HUES6 (cell line): Measurements from ENCODE around the gene DENND1A.
"Not testable (repeated sequence)": the region's sequence is repeated elsewhere in the genome, so short reads cannot be mapped to it uniquely, and the experiment has no call there.

Experiments
- H3K27ac ChIP-seq: 2 replicates; pipeline ENCODE4 v1.7.0; 2013; ENCODE audit warnings: low read depth, mild to moderate bottlenecking, low read length, inconsistent platforms
- H3K27me3 ChIP-seq: 2 replicates; pipeline ENCODE4 v1.6.1; 2013; ENCODE audit warnings: low read length; ENCODE audit not compliant: control insufficient read depth, insufficient read depth
- H3K36me3 ChIP-seq: 2 replicates; pipeline ENCODE4 v1.6.1; 2013; ENCODE audit warnings: low read length; ENCODE audit not compliant: control insufficient read depth, insufficient read depth
- H3K4me1 ChIP-seq: 2 replicates; pipeline ENCODE4 v1.6.1; 2013; ENCODE audit warnings: low read length; ENCODE audit not compliant: control insufficient read depth, insufficient read depth
- H3K4me3 ChIP-seq: 2 replicates; pipeline ENCODE4 v1.5.1; 2013; ENCODE audit warnings: low read depth, low read length
- H3K9ac ChIP-seq: one replicate; pipeline ENCODE4 v1.6.1; 2013; ENCODE audit warnings: mild to moderate bottlenecking, low read length
- H3K9me3 ChIP-seq: 2 replicates; pipeline ENCODE4 v1.6.1; 2013; ENCODE audit warnings: low read depth, low read length; ENCODE audit not compliant: control insufficient read depth, insufficient read depth

Gene DENND1A

GRCh38 chr9:123401879-123402513 is 527.9 kb downstream of the DENND1A start:
- Histone ChIP-seq H3K9me3 (no peaks in the 10 kb centered on the region), H3K27me3 (no peaks in the 10 kb centered on the region), H3K9ac (no peak overlapping the region), H3K36me3 (no peaks in the 10 kb centered on the region), H3K4me3 (no peak overlapping the region), H3K27ac (no peak overlapping the region), H3K4me1 (peaks cover 24% of the 10 kb centered on the region)

DNA sequence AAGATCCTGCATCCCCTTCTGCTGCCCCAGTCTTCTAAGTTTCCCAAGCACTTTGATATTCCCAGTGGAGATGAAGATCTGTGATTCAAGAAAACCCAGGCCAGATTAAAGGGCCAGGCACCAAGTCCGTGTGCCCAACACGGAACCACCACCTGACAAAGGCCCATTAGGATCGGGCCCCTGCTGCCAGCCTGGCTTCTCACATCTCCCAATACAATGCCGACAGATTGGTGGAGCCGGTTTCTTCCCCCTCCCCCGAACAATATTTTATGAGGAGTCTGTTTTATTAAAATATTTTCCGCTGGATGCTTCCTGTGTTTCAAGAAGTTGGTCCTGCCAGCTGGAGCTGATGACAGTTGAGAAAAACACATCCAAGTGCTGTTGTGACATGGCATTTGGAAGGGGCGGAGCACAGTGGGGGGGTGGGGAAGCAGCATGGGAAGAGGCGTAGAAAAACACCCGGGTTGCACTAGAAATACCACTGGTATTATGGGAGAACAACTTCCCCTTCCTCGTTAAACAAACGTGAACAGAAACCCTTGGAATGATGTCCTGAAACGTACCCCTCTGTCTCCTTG is 528.9 kb downstream of the DENND1A start:
- Histone ChIP-seq H3K27ac (no peak overlapping the region), H3K9ac (no peak overlapping the region), H3K36me3 (no peaks in the 10 kb centered on the region), H3K4me1 (peaks cover 15% of the 10 kb centered on the region; the same call in 1 of the 2 replicates), H3K4me3 (no peak overlapping the region), H3K9me3 (no peaks in the 10 kb centered on the region), H3K27me3 (no peaks in the 10 kb centered on the region)

- H3K9ac ChIP-seq, result no peak overlapping the region
- H3K4me3 ChIP-seq, result no peak overlapping the region
- no peaks in the 10 kb centered on the region for H3K27me3 ChIP-seq
Observed at GRCh38 chr9:123399803-123400378, 530.0 kb downstream of the DENND1A start.

GRCh38 chr9:123398938-123399337 is 531.0 kb downstream of the DENND1A start:
- H3K27ac ChIP-seq, H3K4me3 ChIP-seq, H3K9me3 ChIP-seq, H3K9ac ChIP-seq, H3K36me3 ChIP-seq, H3K27me3 ChIP-seq: not testable (repeated sequence)
- H3K4me1 ChIP-seq, result peaks cover 31% of the 10 kb centered on the region; the same call in 1 of the 2 replicates

More at GRCh38 chr9:123399803-123400378, 530.0 kb downstream of the DENND1A start:
- Histone ChIP-seq H3K4me1 (peaks cover 24% of the 10 kb centered on the region; the same call in 1 of the 2 replicates), H3K9me3 (no peaks in the 10 kb centered on the region), H3K36me3 (no peaks in the 10 kb centered on the region), H3K27ac (no peak overlapping the region)

GRCh38 chr9:123397975-123398374 is 532.0 kb downstream of the DENND1A start:
- Histone ChIP-seq H3K27me3 (no peaks in the 10 kb centered on the region), H3K4me3 (no peak overlapping the region), H3K36me3 (no peaks in the 10 kb centered on the region), H3K9me3 (peaks cover 2% of the 10 kb centered on the region), H3K27ac (no peak overlapping the region), H3K4me1 (peaks cover 24% of the 10 kb centered on the region; the same call in 1 of the 2 replicates), H3K9ac (no peak overlapping the region)

DNA sequence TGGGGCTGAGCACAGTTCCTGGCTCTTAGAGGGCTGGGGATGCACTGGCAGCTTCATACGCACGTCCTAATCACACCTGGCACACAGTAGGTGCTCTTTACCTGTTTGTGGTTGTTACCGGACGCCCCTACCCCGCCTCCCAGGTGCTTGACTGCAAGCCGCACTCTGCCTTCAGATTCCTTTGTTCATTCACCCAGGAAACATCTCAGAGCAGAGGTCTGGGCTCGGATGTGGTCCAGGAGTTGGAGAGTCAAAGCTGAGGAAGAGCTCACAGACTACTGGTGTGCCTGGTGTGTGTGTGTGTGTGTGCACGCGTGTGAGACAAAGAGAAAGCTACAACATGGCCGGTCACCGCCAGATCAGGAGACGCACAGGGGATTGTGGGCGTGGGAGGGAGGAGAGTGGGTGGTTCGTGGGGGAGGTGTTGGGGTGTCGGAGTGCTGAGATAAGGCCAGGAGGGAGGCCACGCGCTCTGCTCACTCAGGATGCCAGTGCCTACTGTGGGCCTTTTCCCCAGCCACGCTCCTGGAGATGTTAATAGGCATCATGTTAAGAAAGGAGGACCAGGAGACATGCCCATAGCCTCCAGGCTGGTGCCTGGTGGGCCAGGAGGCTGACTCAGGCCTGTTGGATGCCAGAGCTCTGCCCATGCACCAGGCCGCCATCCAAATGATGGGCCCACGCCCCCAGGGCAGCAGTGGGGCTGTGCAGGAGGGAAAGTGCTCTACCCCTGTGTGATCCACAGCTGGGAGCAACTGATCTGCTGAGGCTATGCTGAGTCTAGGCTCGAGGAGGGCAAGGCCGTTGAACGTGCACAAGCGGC is 534.0 kb downstream of the DENND1A start:
- Histone ChIP-seq H3K9me3 (peaks cover 5% of the 10 kb centered on the region), H3K4me3 (no peak overlapping the region), H3K27ac (no peak overlapping the region), H3K27me3 (no peaks in the 10 kb centered on the region), H3K9ac (no peak overlapping the region), H3K36me3 (no peaks in the 10 kb centered on the region), H3K4me1 (peaks cover 16% of the 10 kb centered on the region; the same call in 1 of the 2 replicates)

GRCh38 chr9:123395276-123395688 is 534.6 kb downstream of the DENND1A start:
- Histone ChIP-seq H3K4me1 (peaks cover 16% of the 10 kb centered on the region; the same call in 1 of the 2 replicates), H3K27ac (no peak overlapping the region), H3K9me3 (peaks cover 5% of the 10 kb centered on the region), H3K9ac (no peak overlapping the region), H3K4me3 (no peak overlapping the region), H3K27me3 (no peaks in the 10 kb centered on the region), H3K36me3 (no peaks in the 10 kb centered on the region)

GRCh38 chr9:123394291-123395235 is 535.4 kb downstream of the DENND1A start:
- H3K9ac ChIP-seq, result no peak overlapping the region

DNA sequence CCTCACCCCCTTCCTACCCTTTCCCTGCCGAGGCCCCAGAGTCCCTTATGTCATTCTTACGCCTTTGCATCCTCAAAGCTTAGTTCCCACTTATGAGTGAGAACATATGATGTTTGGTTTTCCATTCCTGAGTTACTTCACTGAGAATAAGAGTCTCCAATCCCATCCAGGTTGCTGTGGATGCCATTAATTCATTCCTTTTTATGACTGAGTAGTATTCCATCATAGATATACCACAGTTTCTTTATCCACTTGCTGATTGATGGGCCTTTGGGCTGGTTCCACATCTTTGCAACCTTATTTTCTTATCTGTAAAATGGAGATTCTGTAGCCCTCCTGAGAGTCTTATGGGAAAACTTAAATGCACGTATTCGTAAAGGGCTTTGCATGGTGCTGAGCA is 537.1 kb downstream of the DENND1A start:
- H3K27me3 ChIP-seq, result no peaks in the 10 kb centered on the region
- no peak overlapping the region for H3K9ac ChIP-seq

More at GRCh38 chr9:123394291-123395235, 535.4 kb downstream of the DENND1A start:
- Histone ChIP-seq H3K36me3 (no peaks in the 10 kb centered on the region), H3K27me3 (no peaks in the 10 kb centered on the region), H3K4me3 (no peak overlapping the region), H3K27ac (no peak overlapping the region), H3K4me1 (peaks cover 23% of the 10 kb centered on the region; the same call in 1 of the 2 replicates), H3K9me3 (peaks cover 5% of the 10 kb centered on the region)

DNA sequence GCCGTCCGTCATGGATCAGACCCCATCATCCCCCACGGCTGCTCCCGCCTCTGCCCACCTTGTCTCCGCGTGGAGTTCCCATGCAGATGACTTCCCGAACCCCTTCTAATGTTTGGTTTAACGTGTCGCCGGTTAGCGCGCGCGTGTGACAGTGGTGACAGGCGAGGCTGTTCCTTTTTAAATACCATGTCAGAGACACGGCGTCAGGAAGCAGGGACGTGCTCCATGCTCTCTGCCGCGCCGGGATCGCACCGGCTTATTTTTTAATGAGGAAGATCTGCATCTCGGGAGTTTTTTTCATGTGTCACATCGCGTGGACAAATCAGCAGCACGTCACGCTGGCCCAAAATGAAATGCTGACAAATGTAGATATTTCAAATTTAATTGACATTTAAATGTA is 538.0 kb downstream of the DENND1A start:
- no peak overlapping the region for H3K27ac ChIP-seq
- H3K9me3 ChIP-seq, result peaks cover 5% of the 10 kb centered on the region
- H3K27me3 ChIP-seq, result no peaks in the 10 kb centered on the region
- H3K9ac ChIP-seq, result no peak overlapping the region
- no peak overlapping the region for H3K4me3 ChIP-seq
- peaks cover 24% of the 10 kb centered on the region; the same call in 1 of the 2 replicates for H3K4me1 ChIP-seq
- H3K36me3 ChIP-seq, result no peaks in the 10 kb centered on the region

More for the DNA sequence above, 537.1 kb downstream of the DENND1A start:
- Histone ChIP-seq H3K4me1 (peaks cover 24% of the 10 kb centered on the region; the same call in 1 of the 2 replicates), H3K36me3 (no peaks in the 10 kb centered on the region), H3K27ac (no peak overlapping the region), H3K9me3 (peaks cover 5% of the 10 kb centered on the region), H3K4me3 (no peak overlapping the region)
